ENCODE measurements around the gene PSMB9.

Gene PSMB9

DNA sequence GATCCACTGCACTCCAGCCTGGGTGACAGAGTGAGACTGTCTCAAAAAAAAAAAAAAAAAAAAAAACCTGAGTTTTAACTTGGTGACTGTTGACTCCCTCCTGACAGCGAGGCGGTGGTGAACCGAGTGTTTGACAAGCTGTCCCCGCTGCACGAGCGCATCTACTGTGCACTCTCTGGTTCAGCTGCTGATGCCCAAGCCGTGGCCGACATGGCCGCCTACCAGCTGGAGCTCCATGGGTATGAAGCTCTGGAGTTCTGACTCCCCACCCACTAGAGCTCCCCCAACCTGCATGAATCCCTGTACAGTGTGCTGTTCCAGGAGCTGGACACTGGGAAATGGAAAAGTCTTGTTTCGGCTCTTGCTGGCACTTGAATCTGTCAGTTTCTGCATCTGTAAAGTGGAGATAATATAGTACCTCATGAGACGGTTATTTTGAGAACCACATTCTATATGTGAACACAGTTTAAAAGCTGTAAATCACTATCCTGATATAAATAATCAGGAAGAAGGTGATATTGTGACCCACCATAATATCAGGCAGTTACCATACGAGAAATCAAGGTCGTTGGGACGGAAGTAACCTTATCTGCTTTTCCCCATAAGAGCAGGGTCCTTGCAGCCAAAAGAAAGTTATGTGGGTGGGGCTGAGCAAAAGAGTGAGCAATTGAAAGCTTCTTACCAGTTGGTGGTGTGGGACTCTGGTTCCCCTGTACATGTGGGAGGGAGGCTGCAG lies 3.3 kb downstream of the PSMB9 start:
- DNase-seq (ENCODE audit: low spot score) = no peak
- TF ChIP-seq, protein P1, sequence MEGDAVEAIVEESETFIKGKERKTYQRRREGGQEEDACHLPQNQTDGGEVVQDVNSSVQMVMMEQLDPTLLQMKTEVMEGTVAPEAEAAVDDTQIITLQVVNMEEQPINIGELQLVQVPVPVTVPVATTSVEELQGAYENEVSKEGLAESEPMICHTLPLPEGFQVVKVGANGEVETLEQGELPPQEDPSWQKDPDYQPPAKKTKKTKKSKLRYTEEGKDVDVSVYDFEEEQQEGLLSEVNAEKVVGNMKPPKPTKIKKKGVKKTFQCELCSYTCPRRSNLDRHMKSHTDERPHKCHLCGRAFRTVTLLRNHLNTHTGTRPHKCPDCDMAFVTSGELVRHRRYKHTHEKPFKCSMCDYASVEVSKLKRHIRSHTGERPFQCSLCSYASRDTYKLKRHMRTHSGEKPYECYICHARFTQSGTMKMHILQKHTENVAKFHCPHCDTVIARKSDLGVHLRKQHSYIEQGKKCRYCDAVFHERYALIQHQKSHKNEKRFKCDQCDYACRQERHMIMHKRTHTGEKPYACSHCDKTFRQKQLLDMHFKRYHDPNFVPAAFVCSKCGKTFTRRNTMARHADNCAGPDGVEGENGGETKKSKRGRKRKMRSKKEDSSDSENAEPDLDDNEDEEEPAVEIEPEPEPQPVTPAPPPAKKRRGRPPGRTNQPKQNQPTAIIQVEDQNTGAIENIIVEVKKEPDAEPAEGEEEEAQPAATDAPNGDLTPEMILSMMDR (IDR thresholded peaks at IDR 0.05; ENCODE audit: borderline replicate concordance, control extremely low read depth, extremely low read depth, insufficient read depth, missing control alignments) = no peak
- in situ Hi-C loops (cut with MboI; ENCODE audit: low sequenced_read_pairs, unreplicated experiment) = no loop called here

DNA sequence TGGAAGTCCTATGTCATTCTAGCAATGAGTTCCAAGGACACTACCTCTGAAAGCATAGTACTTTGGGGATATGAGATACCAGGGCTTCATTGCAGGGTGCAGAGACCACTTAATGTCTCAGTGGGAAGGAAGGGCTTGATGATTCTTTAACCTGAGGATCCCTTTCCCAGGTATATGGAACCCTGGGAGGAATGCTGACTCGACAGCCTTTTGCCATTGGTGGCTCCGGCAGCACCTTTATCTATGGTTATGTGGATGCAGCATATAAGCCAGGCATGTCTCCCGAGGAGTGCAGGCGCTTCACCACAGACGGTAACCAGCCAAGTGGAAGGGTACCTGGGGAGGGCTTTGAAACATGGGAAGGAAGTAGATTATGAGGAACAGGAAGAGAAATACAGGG lies 4.2 kb downstream of the PSMB9 start:
- TF ChIP-seq, protein P1 (IDR thresholded peaks at IDR 0.05; ENCODE audit: borderline replicate concordance, control extremely low read depth, extremely low read depth, insufficient read depth, missing control alignments) = no peak
- DNase-seq (ENCODE audit: low spot score) = no peak
- in situ Hi-C loops (cut with MboI; ENCODE audit: low sequenced_read_pairs, unreplicated experiment) = no loop called here

DNA sequence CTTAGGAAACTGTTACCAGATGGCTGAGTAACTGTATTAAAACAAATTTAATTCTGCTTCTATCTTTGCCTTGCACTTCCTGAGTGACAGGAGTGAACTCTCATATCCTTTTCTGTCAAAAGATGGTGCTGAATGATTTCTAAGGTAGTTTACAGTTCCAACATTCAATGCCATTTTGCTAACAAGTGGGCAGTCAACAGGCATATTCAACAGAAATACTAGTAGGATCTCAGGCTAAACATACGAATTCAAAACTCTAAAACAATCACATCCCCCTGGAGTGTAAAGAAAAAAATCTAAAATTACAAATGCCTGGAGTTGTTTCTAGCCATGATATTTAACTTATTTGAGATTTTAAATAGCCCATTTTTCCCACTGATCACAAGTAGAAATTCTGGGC lies 6.7 kb downstream of the PSMB9 start:
- no peak for DNase-seq (ENCODE audit: low spot score)
- in situ Hi-C loops (cut with MboI; ENCODE audit: low sequenced_read_pairs, unreplicated experiment) = no loop called here
- TF ChIP-seq, protein P1 (IDR thresholded peaks at IDR 0.05; ENCODE audit: borderline replicate concordance, control extremely low read depth, extremely low read depth, insufficient read depth, missing control alignments) = no peak

DNA sequence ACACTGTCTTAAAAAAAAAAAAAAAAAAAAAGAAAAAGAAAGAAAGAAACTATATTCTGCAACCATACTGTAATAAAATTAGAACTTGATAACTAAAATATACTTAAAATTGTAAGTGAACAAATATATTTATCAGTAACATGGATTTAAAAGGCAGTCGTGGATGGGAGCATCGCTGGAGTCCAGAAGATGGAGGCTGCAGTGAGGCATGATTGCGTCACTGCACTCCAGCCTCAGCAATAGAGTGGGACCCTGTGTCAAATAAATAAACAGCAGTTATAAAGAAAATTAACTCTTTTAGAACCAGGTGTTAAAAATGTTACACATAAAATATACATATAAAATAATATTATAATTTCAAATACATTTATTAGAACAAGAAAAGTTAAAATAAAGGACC lies 8.7 kb downstream of the PSMB9 start:
- TF ChIP-seq, protein P1 (IDR thresholded peaks at IDR 0.05; ENCODE audit: borderline replicate concordance, control extremely low read depth, extremely low read depth, insufficient read depth, missing control alignments) = no peak
- no peak for DNase-seq (ENCODE audit: low spot score)
- in situ Hi-C loops (cut with MboI; ENCODE audit: low sequenced_read_pairs, unreplicated experiment) = no loop called here

DNA sequence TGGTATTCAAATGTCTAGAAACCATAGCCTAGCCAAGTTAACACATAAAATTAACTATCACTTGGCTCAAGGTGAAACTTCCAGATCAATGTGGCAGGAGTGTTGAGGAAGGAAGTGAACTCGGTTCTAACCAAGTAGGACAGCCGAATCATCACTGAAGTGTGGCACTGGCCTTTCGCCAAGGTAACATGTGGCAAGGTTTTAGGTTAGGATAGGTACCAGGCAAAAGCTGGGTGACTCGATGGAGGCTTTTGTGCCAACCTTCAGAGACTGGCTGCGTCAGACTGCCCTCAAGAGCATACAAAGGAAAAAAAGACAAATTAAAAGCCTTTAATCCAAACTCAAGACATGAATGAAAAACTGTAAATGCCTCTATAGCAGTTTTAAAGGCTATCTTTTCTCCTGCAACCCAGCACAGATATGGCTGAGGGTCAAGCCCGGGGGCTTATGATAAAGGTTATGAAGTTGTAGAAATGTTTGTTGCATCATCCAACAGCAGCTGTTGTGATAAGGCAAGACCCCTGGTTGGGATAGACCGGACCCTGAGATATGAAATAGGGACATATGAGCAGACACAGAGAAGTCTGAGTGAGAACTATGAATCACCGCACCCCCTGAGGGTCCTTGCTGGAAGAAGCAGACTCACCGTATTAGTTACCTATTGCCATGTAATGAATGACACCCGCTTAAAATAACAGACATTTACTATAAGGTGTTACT lies 11.9 kb downstream of the PSMB9 start:
- TF ChIP-seq, protein P1 (IDR thresholded peaks at IDR 0.05; ENCODE audit: borderline replicate concordance, control extremely low read depth, extremely low read depth, insufficient read depth, missing control alignments) = no peak
- in situ Hi-C loops (cut with MboI; ENCODE audit: low sequenced_read_pairs, unreplicated experiment) = no loop called here
- no peak for DNase-seq (ENCODE audit: low spot score)

DNA sequence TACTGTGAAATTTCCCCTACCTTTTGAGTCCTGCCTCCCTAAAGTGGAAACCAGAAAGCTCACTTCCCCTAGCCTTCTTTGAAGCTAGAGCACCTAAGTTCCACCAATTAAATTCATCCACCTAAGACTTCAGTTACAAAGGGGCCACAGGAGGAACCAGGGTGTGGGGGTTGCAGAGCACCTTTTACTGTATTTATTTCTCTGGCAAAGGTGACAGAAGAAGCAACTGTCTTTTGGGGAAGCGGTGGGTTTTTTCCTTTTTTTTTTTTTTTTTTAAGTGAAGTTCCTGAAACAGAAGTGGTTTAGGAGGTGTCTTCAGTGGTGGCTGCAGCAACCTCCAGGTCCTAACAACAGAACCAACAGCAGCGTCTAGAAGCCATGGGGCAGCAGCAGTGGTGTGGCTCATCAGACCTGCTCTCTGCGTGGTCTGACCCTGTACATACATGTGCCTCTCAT lies 13.1 kb downstream of the PSMB9 start:
- TF ChIP-seq, protein P1 (IDR thresholded peaks at IDR 0.05; ENCODE audit: borderline replicate concordance, control extremely low read depth, extremely low read depth, insufficient read depth, missing control alignments) = no peak
- DNase-seq (ENCODE audit: low spot score) = no peak
- in situ Hi-C loops (cut with MboI; ENCODE audit: low sequenced_read_pairs, unreplicated experiment) = no loop called here
